Natural killer cell treated with Interleukin-12 subunit alpha and Interleukin-12 subunit beta and Interleukin-15 and Interleukin-18, amount 100 ng/mL, for 72 hours (primary cell): ENCODE results near the gene PPP1R11. TPM values are rescaled to one million over a fixed set of nuclear protein-coding genes. Genes with fewer than 3 reads are reported as not detected.
A peak's percentile ranks its signal among the peaks of the same experiment; 100 is the strongest.

Experiments
- ATAC-seq, 2 donors: fragments of 150-1000 bp; cut with Tn5 transposase in 1 of 2; sonication (Bioruptor Pico), chemical (Tn5 transposase) in 1 of 2; 2 replicates each; pipeline ENCODE4 v1.10.0; 2021
- DNase-seq: peaks from one replicate; pipeline ENCODE4 v3.0.0; 2022; ENCODE audit warnings: low spot score
- H3K27ac Mint-ChIP-seq, 2 donors: 1 replicate in 1 of 2; 2 replicates in 1 of 2; pipeline ENCODE4 v1.8.0; 2022; ENCODE audit warnings: mixed read lengths in 2 of 2, mild to moderate bottlenecking in 1 of 2, moderate library complexity in 1 of 2
- H3K27me3 Mint-ChIP-seq, 2 donors: 1 replicate in 1 of 2; 2 replicates in 1 of 2; pipeline ENCODE4 v1.8.0; 2022; ENCODE audit warnings: mixed read lengths in 2 of 2
- H3K36me3 Mint-ChIP-seq: one replicate; pipeline ENCODE4 v1.8.0; 2022; ENCODE audit warnings: mixed read lengths
- H3K4me1 Mint-ChIP-seq, 2 donors: 1 replicate in 1 of 2; 2 replicates in 1 of 2; pipeline ENCODE4 v1.8.0; 2022; ENCODE audit warnings: low read depth in 2 of 2, mixed read lengths in 2 of 2, mild to moderate bottlenecking in 1 of 2
- H3K4me3 Mint-ChIP-seq: one replicate; pipeline ENCODE4 v1.8.0; 2022; ENCODE audit warnings: mixed read lengths
- H3K9me3 Mint-ChIP-seq: 2 replicates; pipeline ENCODE4 v1.8.0; 2022; ENCODE audit warnings: mixed read lengths
- total RNA-seq, 2 donors: library from RNA; stranded (reverse); gene quantifications; one replicate each; pipeline ENCODE4 v1.2.3, GENCODE V29; 2022

Gene PPP1R11
- total RNA-seq, 2 donors from 2014 or later = 50.3 to 82.0 TPM

DNA sequence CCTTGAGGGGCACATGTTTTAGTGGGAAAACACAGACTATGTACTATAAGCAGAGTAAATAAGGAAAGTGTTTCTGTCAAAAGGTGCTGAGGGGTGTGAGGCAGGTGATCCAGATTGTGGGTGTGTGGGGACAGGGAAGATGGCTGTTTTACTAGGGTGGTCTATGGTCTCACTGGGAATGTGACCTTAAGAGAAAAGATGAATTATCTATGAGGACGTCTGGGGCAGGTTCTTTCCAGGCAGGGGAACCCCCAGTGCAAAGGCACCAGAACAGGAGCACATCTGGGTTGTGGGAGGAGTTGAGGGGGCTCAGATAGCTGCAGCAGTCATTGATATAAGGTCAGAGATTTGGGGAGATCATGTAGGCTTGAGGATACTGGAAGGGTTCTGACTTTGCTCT, 24.1 kb upstream of the PPP1R11 start:
- Mint-ChIP-seq H3K4me1 (peaks cover 17 to 18% of the 10 kb centered on the region in 2 donors), H3K27me3 (no peaks in the 10 kb centered on the region), H3K36me3 (peaks cover 4% of the 10 kb centered on the region), H3K27ac (no peak overlapping the region), H3K4me3 (no peak overlapping the region), H3K9me3 (no peaks in the 10 kb centered on the region)
- no peak for ATAC-seq
- no peak for DNase-seq

DNA sequence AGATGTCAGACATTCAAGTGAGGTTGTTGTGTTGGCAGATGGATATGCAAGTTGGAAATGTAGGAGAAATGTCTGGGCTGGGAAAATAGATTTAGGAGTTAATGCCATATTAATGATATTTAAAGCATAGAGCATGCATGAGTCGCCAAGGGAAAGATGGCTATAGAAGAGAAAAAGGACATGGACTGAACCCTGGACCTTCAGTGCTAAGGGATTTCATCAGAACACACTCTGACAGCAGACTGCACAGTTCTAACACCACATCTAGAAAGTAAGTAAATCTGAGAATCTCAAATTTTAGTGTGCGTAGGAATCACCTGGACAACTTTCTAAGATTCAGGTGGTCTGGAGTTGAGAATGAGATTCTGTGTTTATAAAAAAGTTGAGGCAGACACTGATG, 23.3 kb upstream of the PPP1R11 start:
- Mint-ChIP-seq H3K27ac (no peak overlapping the region), H3K4me3 (no peak overlapping the region), H3K9me3 (no peaks in the 10 kb centered on the region), H3K4me1 (peaks cover 17 to 18% of the 10 kb centered on the region in 2 donors), H3K36me3 (peaks cover 4% of the 10 kb centered on the region), H3K27me3 (no peaks in the 10 kb centered on the region)
- ATAC-seq (no peak), DNase-seq (no peak)

DNA sequence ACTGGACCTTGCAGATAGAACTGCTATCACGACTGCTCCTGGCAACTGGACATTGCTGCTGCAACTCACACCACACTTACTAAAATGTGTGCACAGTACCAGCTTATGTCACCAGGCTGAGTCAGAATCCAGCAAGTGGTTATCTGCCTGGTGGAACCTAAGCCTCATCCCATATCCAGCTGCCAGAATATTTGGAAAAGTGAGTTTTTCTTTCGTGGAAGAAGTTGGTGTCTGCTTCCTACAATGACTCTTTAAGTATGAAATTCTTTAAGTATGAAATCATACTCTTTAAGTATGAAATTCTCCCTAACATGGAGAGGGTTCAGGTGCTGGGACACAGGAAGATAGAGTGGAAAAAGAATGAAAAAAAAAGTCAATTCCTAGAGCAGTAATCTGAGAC, 22.4 kb upstream of the PPP1R11 start:
- Mint-ChIP-seq H3K27me3 (no peaks in the 10 kb centered on the region), H3K4me3 (no peak overlapping the region), H3K9me3 (no peaks in the 10 kb centered on the region), H3K36me3 (peaks cover 4% of the 10 kb centered on the region), H3K4me1 (peaks cover 17 to 18% of the 10 kb centered on the region in 2 donors), H3K27ac (no peak overlapping the region)
- ATAC-seq = no peak
- DNase-seq = no peak

DNA sequence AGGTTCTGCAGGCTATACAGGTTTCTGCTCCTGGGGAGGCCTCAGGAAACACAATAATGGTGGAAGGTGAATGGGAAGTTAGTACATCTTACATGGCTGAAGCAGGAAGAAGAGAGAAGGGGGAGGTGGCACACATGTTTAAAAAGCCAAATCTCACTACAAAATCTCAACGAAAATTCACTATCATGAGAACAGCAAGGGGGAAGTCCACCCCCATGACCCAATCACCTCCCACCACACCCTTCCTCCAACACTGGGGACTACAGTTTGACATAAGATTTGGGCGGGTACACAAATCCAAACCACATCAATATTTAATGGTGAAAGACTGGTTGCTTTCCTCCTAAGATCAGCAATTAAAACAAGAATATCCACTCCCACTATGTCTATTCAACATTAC, 19.8 kb upstream of the PPP1R11 start:
- H3K27ac Mint-ChIP-seq = no peak overlapping the region
- no peaks in the 10 kb centered on the region for H3K9me3 Mint-ChIP-seq
- H3K4me1 Mint-ChIP-seq = peaks cover 15 to 17% of the 10 kb centered on the region in 2 donors
- H3K36me3 Mint-ChIP-seq = peaks cover 4% of the 10 kb centered on the region
- no peak overlapping the region for H3K4me3 Mint-ChIP-seq
- H3K27me3 Mint-ChIP-seq = no peaks in the 10 kb centered on the region
- DNase-seq (no peak), ATAC-seq (no peak)

DNA sequence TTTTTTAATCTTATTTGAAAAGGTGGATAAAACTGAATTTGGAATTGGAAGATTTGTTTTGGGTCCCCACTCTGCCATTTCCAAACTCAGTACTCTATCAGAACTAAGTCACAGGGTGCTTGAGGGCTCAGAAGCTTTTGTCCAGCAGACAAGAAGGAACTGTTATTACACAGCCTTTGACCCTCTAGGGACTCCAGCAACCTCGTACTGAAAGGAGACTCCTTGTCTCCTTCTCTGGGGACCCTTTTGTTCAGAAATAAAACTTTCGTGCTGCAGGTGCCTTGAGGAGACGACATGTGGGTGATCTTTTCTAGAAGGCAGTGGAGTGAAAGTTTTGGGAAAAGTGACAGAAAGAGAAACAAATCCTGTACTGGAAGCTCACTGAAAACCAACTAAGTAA, 13.3 kb upstream of the PPP1R11 start:
- DNase-seq (no peak), ATAC-seq (no peak)
- Mint-ChIP-seq H3K4me1 (peaks cover 0 to 3% of the 10 kb centered on the region in 2 donors), H3K9me3 (no peaks in the 10 kb centered on the region), H3K27me3 (no peaks in the 10 kb centered on the region), H3K27ac (no peak overlapping the region), H3K4me3 (no peak overlapping the region), H3K36me3 (peaks cover 21% of the 10 kb centered on the region)

DNA sequence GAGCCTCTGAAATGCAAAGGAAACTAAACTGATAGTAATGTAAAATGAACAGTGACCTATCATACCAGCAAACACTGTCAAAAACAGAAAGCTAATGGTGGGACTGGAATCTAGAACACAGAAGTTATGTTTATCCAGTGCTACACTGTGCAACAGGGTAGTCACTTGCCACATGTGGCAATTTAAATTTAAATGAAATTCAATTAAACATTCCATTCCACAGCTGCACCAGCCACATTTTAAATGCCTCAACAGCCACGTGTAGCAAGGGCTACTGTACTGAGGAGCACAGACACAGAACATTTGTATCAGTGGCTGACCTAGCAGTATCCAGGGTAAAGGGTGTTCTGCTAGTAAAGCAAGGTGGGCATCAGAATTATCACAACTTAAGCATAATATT, 11.5 kb upstream of the PPP1R11 start:
- Mint-ChIP-seq H3K27me3 (no peaks in the 10 kb centered on the region), H3K9me3 (no peaks in the 10 kb centered on the region), H3K4me1 (peaks cover 4 to 7% of the 10 kb centered on the region in 2 donors), H3K27ac (no peak overlapping the region), H3K4me3 (no peak overlapping the region), H3K36me3 (peaks cover 21% of the 10 kb centered on the region)
- DNase-seq (no peak), ATAC-seq (no peak)

DNA sequence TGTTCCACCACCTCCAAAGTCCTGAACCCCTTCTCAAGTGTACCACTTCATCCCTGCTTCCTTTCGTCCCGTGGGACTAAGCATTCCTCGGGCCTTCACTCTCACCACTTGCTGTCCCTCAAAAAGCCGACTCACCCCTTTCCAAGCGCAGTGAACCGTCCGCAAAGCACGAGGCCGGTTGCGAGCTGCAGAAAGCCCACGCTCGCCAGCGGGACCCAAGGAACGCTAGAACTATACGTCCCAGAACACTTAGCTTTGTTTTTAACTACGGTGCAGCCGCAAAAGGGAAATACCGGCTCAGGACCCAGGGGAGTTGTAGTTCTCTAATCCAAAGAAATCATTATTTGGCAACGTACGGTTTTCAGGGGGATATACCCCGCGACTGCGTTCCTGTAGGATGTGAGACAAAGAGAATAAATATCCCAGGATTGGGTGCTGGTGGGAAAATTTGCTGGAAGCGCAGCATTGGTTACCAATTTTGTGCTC, 6.3 kb upstream of the PPP1R11 start:
- Mint-ChIP-seq H3K4me1 (peaks cover 18 to 35% of the 10 kb centered on the region in 2 donors), H3K36me3 (peaks cover 33% of the 10 kb centered on the region), H3K4me3 (peak overlapping the region; percentile 99), H3K27me3 (no peaks in the 10 kb centered on the region), H3K9me3 (no peaks in the 10 kb centered on the region), H3K27ac (peak overlapping the region; percentile 98 to 99)
- no peak for DNase-seq
- ATAC-seq = peak; percentile 20 to 25

DNA sequence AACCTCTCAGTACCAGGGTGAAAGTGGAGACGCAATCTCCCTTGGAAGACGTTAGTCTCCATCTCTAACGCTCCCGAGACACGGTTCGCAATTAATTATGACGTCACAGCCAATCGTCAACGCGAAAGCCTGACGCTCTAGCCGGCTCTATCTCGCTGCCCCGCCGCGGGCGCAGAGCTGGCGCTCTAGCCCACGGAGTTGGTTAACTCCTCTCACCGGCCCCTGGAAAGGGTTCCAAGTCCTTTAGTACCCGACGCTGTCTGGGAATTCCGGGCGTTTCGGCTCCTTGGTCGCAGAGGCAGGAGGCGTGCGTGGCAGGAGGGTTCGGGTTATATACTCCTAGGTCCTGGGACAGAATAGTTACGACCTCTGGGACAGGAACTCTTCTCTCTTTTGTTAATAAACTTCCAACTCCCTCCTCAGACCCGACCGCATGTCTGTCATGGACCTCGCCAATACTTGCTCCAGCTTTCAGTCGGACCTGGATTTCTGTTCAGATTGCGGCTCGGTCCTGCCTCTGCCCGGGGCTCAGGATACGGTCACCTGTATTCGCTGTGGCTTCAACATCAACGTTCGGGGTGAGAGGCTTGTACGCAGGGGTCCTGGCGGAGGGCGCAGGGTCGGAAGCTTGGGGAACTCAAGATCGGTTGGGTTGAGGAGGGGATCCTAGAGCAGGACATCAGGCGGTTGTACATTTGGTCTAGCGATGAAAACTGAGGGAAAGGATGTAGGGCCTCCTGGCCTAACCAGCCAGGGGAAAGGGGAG, 5.7 kb upstream of the PPP1R11 start, which contains the start of gene POLR1H:
Gene POLR1H, plus strand, starts transcription at position 174 of the 766 bp plus-strand sequence. Its CDS starts 260 bp downstream, at position 434.
- DNase-seq (peak; percentile 90), ATAC-seq (peak; percentile 96 to 97)
- Mint-ChIP-seq H3K27ac (peak within 1 kb of the TSS; percentile 98 to 99), H3K4me1 (peaks cover 22 to 41% of the 10 kb centered on the region in 2 donors), H3K27me3 (no peaks in the 10 kb centered on the region), H3K4me3 (peak within 1 kb of the TSS; percentile 99), H3K36me3 (peaks cover 33% of the 10 kb centered on the region), H3K9me3 (no peaks in the 10 kb centered on the region)

DNA sequence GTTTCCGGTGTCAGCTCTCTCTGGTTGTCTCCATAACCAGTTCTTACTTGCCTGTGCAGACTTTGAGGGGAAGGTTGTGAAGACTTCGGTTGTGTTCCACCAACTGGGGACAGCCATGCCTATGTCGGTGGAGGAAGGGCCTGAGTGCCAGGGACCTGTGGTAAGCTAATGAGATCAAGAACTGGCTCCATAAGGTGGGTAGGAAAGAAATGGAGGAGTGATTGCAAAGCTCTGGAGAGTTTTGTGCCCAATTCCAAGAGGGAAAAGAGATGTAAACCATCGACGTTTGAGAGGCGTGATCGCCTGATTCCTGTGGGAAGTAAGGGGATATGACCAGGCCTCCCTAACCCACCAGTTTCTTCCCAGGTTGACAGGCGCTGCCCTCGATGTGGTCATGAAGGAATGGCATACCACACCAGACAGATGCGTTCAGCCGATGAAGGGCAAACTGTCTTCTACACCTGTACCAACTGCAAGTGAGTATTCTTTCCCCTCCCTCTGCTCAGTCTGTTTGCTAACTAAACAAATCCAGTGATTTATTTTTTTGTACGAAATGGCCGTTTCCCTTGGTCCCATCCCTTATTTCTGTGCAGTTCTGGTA, 5.0 kb upstream of the PPP1R11 start:
- H3K36me3 Mint-ChIP-seq = peaks cover 27% of the 10 kb centered on the region
- H3K4me1 Mint-ChIP-seq = peaks cover 29 to 48% of the 10 kb centered on the region in 2 donors
- H3K27me3 Mint-ChIP-seq = no peaks in the 10 kb centered on the region
- peak overlapping the region; percentile 99 for H3K4me3 Mint-ChIP-seq
- ATAC-seq = peak in 1 of 2 donors; percentile 72
- H3K9me3 Mint-ChIP-seq = no peaks in the 10 kb centered on the region
- DNase-seq = no peak
- H3K27ac Mint-ChIP-seq = peak overlapping the region; percentile 98 to 99

DNA sequence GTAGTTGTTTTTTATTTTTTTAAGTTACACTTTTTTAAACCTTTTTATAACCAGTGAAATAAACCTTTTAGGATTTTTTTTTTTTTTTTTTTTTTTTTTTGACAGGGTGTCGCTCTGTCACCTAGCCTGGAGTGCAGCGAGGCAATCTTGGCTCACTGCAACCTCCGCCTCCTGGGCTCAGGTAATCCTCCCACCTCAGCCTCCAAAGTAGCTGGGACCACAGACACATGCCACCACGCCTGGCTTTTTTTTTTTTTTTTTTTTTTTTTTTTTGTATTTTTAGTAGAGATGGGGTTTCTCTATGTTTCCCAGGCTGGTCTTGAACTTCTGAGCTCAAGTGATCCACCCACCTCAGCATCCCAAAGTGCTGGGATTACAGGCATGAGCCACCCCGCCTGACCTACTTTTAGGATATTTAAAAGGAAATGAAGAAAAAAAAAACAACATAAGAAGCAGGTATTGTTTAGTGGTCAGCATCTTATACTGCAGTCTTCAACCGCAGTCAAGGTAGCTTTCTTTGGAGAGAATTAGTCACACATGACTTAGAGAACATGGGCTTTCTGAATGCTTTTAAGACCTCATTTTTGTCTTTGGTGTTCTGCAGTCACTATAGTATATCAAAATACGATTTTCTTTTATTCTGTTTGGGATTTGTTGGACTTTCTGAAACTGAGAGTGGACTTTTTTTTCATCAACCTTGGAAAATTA, 4.4 kb upstream of the PPP1R11 start:
- peaks cover 22% of the 10 kb centered on the region for H3K36me3 Mint-ChIP-seq
- no peaks in the 10 kb centered on the region for H3K9me3 Mint-ChIP-seq
- H3K27ac Mint-ChIP-seq = peak overlapping the region; percentile 98 to 99
- DNase-seq (no peak), ATAC-seq (no peak)
- H3K27me3 Mint-ChIP-seq = no peaks in the 10 kb centered on the region
- H3K4me1 Mint-ChIP-seq = peaks cover 32 to 54% of the 10 kb centered on the region in 2 donors
- H3K4me3 Mint-ChIP-seq = peak overlapping the region; percentile 99

DNA sequence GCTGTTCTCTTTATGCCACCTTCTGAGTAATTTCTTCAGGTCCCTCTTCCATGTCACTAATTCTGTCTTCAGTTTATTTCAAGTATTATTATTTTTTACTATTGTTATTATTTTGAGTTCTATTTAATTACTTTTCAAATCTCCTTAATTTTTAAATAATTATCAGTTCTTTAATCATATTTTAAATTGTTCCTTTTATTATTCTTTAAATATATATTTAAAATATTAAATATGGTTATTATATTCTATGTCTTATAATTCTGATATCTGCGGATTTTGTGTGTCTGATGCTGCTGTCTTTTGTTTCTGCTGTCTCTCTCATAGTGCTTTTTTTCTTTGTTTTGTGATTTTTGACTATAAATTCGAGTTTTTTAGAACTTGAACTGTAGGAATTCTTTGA, 3.7 kb upstream of the PPP1R11 start:
- Mint-ChIP-seq H3K27me3 (no peaks in the 10 kb centered on the region), H3K4me3 (peak overlapping the region; percentile 59), H3K4me1 (peaks cover 39 to 61% of the 10 kb centered on the region in 2 donors), H3K9me3 (no peaks in the 10 kb centered on the region), H3K36me3 (peaks cover 27% of the 10 kb centered on the region), H3K27ac (peak overlapping the region; percentile 43 to 70)
- DNase-seq = no peak
- no peak for ATAC-seq

DNA sequence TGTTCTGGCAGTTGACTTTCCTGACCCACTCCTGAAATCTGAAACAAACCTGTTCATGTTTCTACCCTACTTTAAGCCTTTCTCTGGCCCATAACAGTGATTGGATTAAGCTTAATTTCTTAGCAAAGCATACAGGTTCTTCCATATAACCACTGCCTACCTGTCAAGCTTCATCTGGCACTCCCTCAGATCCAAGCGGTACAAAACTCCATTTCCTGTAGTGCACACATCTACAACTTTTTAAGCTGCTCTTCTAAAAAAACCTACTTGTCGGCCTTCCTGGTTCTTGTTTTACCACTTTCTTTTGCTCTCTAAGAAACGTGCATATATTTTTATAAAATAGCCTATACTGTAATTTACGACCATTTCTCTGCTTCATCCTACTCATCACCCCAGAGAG, 916 bp upstream of the PPP1R11 start:
- DNase-seq (no peak), ATAC-seq (no peak)
- Mint-ChIP-seq H3K9me3 (no peaks in the 10 kb centered on the region), H3K4me3 (peak overlapping the region; percentile 94), H3K27ac (peak overlapping the region; percentile 96 to 99), H3K27me3 (peaks cover 0 to 6% of the 10 kb centered on the region in 2 donors), H3K36me3 (peaks cover 41% of the 10 kb centered on the region), H3K4me1 (peaks cover 50 to 63% of the 10 kb centered on the region in 2 donors)

DNA sequence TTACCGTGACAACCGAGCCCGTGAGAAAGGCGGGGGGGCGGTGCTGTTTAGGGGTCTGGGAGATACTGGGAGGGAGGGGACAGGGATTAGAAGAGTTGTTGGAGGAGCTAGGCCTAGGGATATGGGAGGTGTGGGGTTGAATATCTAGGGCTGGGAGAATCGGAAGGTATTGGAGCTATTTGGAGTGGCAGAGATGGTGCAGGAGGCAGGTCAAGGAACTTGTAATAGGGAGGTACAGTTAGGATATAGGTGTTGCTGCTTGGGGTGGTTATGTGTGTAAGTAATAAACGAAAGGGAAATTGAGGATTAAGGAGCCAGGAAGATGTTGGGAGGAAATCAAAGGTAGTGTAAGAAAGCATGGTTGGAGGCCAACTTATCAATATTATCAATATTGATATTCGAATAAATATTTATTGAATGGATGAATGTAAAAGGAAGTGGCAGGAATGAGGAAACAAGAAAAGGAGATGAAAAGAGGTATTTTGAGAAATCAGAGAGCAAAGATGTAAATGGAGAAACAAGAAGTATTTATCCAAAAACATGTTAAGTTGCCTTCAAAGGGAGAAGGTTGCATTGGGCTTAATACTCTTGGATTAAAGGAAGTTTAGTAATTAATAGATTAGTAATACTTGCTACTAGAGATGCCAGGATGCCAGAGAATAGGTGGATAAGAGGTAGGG, 602 bp downstream of the PPP1R11 start:
- peak overlapping the region; percentile 94 for H3K4me3 Mint-ChIP-seq
- peaks cover 33% of the 10 kb centered on the region for H3K36me3 Mint-ChIP-seq
- ATAC-seq (no peak), DNase-seq (no peak)
- H3K27me3 Mint-ChIP-seq = peaks cover 12 to 16% of the 10 kb centered on the region in 2 donors
- no peaks in the 10 kb centered on the region for H3K9me3 Mint-ChIP-seq
- peaks cover 48 to 61% of the 10 kb centered on the region in 2 donors for H3K4me1 Mint-ChIP-seq
- H3K27ac Mint-ChIP-seq = peak overlapping the region; percentile 96 to 99
